ENCODE measurements around the gene FAM98A. TPM values are rescaled to one million over a fixed set of nuclear protein-coding genes. Genes with fewer than 3 reads are reported as not detected.

The FAM98A gene
- total RNA-seq, 1 donor from 2014 or later = 43.6 TPM

- no peaks in the 10 kb centered on the region for H3K4me1 ChIP-seq
- H3K36me3 ChIP-seq = no peaks in the 10 kb centered on the region
- intact Hi-C loops (cut with DNase I) = no loop called here
- no peak overlapping the region for H3K4me3 ChIP-seq
- no peak overlapping the region for H3K27ac ChIP-seq
- no peak for TF ChIP-seq CTCF (IDR thresholded peaks at IDR 0.05)
- H3K27me3 ChIP-seq = no peaks in the 10 kb centered on the region
- DNase-seq (no peak), ATAC-seq (no peak)
- H3K9me3 ChIP-seq = peaks cover 4% of the 10 kb centered on the region
Observed at GRCh38 chr2:33617401-33617800, 18.3 kb upstream of the FAM98A start.

DNA sequence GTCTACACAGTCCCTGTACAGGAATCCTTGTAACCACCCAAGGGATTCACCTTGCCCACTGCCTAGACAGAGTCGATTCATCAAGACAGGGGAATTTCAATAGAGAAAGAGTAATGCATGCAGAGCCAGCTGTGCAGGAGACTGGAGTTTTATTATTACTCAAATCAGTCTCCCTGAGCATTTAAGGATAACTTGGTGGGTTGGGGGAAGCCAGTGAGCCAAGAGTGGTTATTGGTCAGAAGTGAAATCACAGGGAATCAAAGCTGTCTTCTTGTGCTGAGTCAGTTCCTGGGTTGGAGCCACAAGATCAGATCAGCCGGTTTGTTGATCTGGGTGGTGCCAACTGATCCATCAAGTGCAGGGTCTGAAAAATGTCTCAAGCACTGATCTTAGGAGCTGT, 17.8 kb upstream of the FAM98A start:
- no peaks in the 10 kb centered on the region for H3K36me3 ChIP-seq
- no peak overlapping the region for H3K27ac ChIP-seq
- H3K9me3 ChIP-seq = peaks cover 4% of the 10 kb centered on the region
- no peak for DNase-seq
- intact Hi-C loops (cut with DNase I) = no loop called here
- no peak for ATAC-seq
- no peaks in the 10 kb centered on the region for H3K4me1 ChIP-seq
- no peak for TF ChIP-seq CTCF (IDR thresholded peaks at IDR 0.05)
- H3K27me3 ChIP-seq = no peaks in the 10 kb centered on the region
- H3K4me3 ChIP-seq = no peak overlapping the region

DNA sequence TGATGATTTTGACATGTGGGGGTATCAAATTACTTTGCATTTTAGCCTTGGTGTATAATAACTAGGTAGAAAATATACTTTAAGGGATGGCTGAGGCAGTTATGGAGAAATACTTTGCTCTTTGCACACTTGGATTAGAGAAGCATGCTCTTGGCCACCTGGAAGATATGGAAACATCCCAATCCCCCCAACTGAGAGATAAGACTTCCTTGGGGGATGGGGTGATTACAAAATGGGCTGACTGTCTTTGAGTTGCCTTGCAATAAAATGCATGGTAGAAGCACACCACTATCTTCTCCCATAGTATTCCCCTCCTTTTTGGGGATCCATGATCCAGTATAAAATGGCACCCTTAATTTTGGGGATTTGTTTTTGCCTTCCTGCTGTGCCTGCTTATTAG, 15.1 kb upstream of the FAM98A start:
- H3K27ac ChIP-seq = no peak overlapping the region
- intact Hi-C loops (cut with DNase I) = no loop called here
- DNase-seq (no peak), ATAC-seq (no peak)
- TF ChIP-seq CTCF (IDR thresholded peaks at IDR 0.05) = no peak
- peaks cover 4% of the 10 kb centered on the region for H3K9me3 ChIP-seq
- H3K27me3 ChIP-seq = no peaks in the 10 kb centered on the region
- no peaks in the 10 kb centered on the region for H3K4me1 ChIP-seq
- H3K36me3 ChIP-seq = no peaks in the 10 kb centered on the region
- no peak overlapping the region for H3K4me3 ChIP-seq

GRCh38 chr2:33607905-33608304, 8.8 kb upstream of the FAM98A start:
- Histone ChIP-seq H3K4me3 (no peak overlapping the region), H3K4me1 (no peaks in the 10 kb centered on the region), H3K27ac (no peak overlapping the region), H3K27me3 (no peaks in the 10 kb centered on the region), H3K9me3 (no peaks in the 10 kb centered on the region), H3K36me3 (no peaks in the 10 kb centered on the region)
- DNase-seq (no peak), ATAC-seq (no peak)
- intact Hi-C loops (cut with DNase I) = no loop called here
- no peak for TF ChIP-seq CTCF (IDR thresholded peaks at IDR 0.05)

- no peaks in the 10 kb centered on the region for H3K4me1 ChIP-seq
- intact Hi-C loops (cut with DNase I) = no loop called here
- DNase-seq (no peak), ATAC-seq (no peak)
- H3K4me3 ChIP-seq = no peak overlapping the region
- no peaks in the 10 kb centered on the region for H3K27me3 ChIP-seq
- no peak overlapping the region for H3K27ac ChIP-seq
- no peaks in the 10 kb centered on the region for H3K36me3 ChIP-seq
- TF ChIP-seq CTCF (IDR thresholded peaks at IDR 0.05) = no peak
- H3K9me3 ChIP-seq = no peaks in the 10 kb centered on the region
Observed at GRCh38 chr2:33607251-33607721, 8.2 kb upstream of the FAM98A start.

GRCh38 chr2:33606622-33607021, 7.5 kb upstream of the FAM98A start:
- no peak for ATAC-seq
- no peaks in the 10 kb centered on the region for H3K9me3 ChIP-seq
- H3K27ac ChIP-seq = no peak overlapping the region
- intact Hi-C loops (cut with DNase I) = no loop called here
- no peak overlapping the region for H3K4me3 ChIP-seq
- H3K27me3 ChIP-seq = no peaks in the 10 kb centered on the region
- H3K4me1 ChIP-seq = no peaks in the 10 kb centered on the region
- DNase-seq = no peak
- no peak for TF ChIP-seq CTCF (IDR thresholded peaks at IDR 0.05)
- no peaks in the 10 kb centered on the region for H3K36me3 ChIP-seq

All from upper lobe of right lung (tissue), 1 donor.